A673 (cell line): Measurements from ENCODE around the gene DLG5. TPM values are rescaled to one million over a fixed set of nuclear protein-coding genes. Genes with fewer than 3 reads are reported as not detected.
A peak's percentile ranks its signal among the peaks of the same experiment; 100 is the strongest.

Experiments
- BruUV-seq: library from RNA; stranded (reverse); fragments of 400-500 nt; replicated peaks from 2 replicates; lab custom pipeline; 2021; lab: Mats Ljungman, UMichigan
- CTCF ChIA-PET: fragments of 300-600 bp; sonication (Branson Sonifier 250); formaldehyde crosslinking; loops from one replicate; lab custom pipeline; 2022; ENCODE audit warnings: antibody characterized with exemption; lab: Charles Lee
- POLR2A ChIA-PET: fragments of 300-600 bp; sonication (Branson Sonifier 250); formaldehyde crosslinking; loops from one replicate; lab custom pipeline; 2022; ENCODE audit warnings: antibody characterized with exemption; ENCODE audit not compliant: low non-redundant PET; lab: Charles Lee
- DNase-seq: peaks from one replicate; pipeline ENCODE4 v3.0.0-alpha.2; 2015; ENCODE audit warnings: low spot score
- H3K27ac ChIP-seq: fragments of 200-600 bp; sonication (generic); 2 replicates; pipeline ENCODE4 v1.5.1; 2016; ENCODE audit warnings: mixed run types, low read depth, mild to moderate bottlenecking, mixed read lengths, antibody characterized with exemption, low read length; ENCODE audit not compliant: poor library complexity, severe bottlenecking
- H3K27me3 ChIP-seq: fragments of 200-600 bp; sonication (generic); replicated peaks from 2 replicates; pipeline ENCODE4 v1.6.1; 2017; ENCODE audit warnings: mixed run types, low read depth, mild to moderate bottlenecking, mixed read lengths, antibody characterized with exemption, low read length; ENCODE audit not compliant: insufficient read depth, poor library complexity
- H3K36me3 ChIP-seq: fragments of 200-600 bp; sonication (generic); 2 replicates; pipeline ENCODE4 v1.6.1; 2016; ENCODE audit warnings: mixed run types, mild to moderate bottlenecking, mixed read lengths, antibody characterized with exemption, low read length; ENCODE audit not compliant: insufficient read depth, poor library complexity, severe bottlenecking
- H3K4me1 ChIP-seq: fragments of 200-600 bp; sonication (generic); 2 replicates; pipeline ENCODE4 v1.6.1; 2017; ENCODE audit warnings: mixed run types, mild to moderate bottlenecking, mixed read lengths, antibody characterized with exemption, low read length; ENCODE audit not compliant: insufficient read depth, poor library complexity, severe bottlenecking
- H3K4me3 ChIP-seq: fragments of 200-600 bp; sonication (generic); 2 replicates; pipeline ENCODE4 v1.5.1; 2016; ENCODE audit warnings: low read depth, mixed run types, mild to moderate bottlenecking, mixed read lengths, low read length; ENCODE audit not compliant: poor library complexity, severe bottlenecking
- H3K9me3 ChIP-seq: fragments of 200-600 bp; sonication (generic); 2 replicates; pipeline ENCODE4 v1.6.1; 2016; ENCODE audit warnings: mixed run types, low read depth, mild to moderate bottlenecking, mixed read lengths, antibody characterized with exemption, low read length; ENCODE audit not compliant: poor library complexity, severe bottlenecking
- EZH2 ChIP-seq: fragments of 200-600 bp; sonication (generic); IDR thresholded peaks from 2 replicates; pipeline ENCODE4 v1.6.1; 2017; ENCODE audit warnings: borderline replicate concordance, low read depth, mild to moderate bottlenecking, mixed read lengths, antibody characterized with exemption, low read length; ENCODE audit not compliant: poor library complexity, severe bottlenecking
- intact Hi-C: fragments of 100-400 bp; cut with micrococcal nuclease; formaldehyde crosslinking; loops from one replicate; pipeline ENCODE4 v1.10.0; 2022; ENCODE audit not compliant: unreplicated experiment
- total RNA-seq: library from RNA; stranded (reverse); gene quantifications from 2 replicates; pipeline ENCODE4 v1.2.3, GENCODE V29; 2021
- TF ChIP-seq, protein P1 (sequence below): fragments of 300-800, 200-600 bp; sonication (generic); conservative IDR thresholded peaks from 2 replicates; pipeline ENCODE4 v1.5.1; 2017; ENCODE audit warnings: low read depth, mild to moderate bottlenecking, antibody characterized with exemption, low read length, moderate library complexity, mixed read lengths

Gene DLG5
- total RNA-seq, 1 experiment from 2014 or later: 44.0 TPM

DNA sequence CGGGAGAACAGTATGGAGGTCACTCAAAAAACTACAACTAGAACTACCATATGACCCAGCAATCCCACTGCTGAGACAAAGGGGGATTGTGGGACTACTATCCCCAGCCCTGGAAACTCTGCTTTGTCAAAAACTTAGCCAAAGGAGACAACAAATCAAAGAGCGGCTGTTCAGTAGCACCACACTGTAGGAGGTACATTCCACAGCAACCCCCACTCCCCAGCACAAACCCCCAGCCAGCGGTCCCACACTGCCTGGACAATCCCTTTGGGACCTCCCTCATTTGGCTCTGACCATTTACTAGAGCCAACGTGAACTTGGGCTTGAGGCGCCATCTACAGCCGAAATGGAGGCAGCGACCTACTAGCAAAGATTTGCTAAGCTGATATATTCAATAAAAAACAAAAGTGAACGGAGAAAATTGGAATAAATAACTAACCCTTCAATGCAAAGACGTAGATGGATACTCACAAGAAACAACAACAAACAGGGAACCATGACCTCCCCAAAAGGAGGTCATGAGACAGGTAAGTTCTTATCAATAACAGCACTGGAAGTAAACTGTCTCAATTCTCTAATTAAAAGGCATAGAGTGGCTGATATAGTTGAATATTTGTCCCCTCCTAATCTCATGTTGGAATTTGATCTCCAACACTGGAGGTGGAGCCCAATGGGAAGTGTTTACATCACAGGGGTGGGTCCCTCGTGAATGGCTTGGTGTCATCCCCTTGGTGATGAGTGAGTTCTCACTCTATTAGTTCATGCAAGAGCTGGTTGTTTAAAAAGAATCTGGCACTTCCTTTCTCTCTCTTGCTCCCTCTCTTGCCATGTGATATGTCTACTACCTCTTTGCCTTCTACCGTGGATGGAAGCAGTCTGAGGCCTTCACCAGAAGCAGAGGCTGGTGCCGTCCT, 170.0 kb downstream of the DLG5 start:
- Histone ChIP-seq H3K27ac (no peak overlapping the region), H3K36me3 (no peaks in the 10 kb centered on the region), H3K9me3 (no peaks in the 10 kb centered on the region), H3K4me3 (no peak overlapping the region), H3K4me1 (peaks cover 8% of the 10 kb centered on the region), H3K27me3 (no peaks in the 10 kb centered on the region)
- intact Hi-C loops: loop anchor here (2.0 to 10.0 kb wide), 4 partner anchors 42 to 582 kb away; no protein-coding TSS in a partner anchor
- TF ChIP-seq, protein P1, sequence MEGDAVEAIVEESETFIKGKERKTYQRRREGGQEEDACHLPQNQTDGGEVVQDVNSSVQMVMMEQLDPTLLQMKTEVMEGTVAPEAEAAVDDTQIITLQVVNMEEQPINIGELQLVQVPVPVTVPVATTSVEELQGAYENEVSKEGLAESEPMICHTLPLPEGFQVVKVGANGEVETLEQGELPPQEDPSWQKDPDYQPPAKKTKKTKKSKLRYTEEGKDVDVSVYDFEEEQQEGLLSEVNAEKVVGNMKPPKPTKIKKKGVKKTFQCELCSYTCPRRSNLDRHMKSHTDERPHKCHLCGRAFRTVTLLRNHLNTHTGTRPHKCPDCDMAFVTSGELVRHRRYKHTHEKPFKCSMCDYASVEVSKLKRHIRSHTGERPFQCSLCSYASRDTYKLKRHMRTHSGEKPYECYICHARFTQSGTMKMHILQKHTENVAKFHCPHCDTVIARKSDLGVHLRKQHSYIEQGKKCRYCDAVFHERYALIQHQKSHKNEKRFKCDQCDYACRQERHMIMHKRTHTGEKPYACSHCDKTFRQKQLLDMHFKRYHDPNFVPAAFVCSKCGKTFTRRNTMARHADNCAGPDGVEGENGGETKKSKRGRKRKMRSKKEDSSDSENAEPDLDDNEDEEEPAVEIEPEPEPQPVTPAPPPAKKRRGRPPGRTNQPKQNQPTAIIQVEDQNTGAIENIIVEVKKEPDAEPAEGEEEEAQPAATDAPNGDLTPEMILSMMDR: peak; percentile 90
- no peak for TF ChIP-seq EZH2
- BruUV-seq: no TSS peak
- peak; percentile 79 for DNase-seq
- ChIA-PET POLR2A (interaction anchor here (0.5 kb wide), 1 partner anchor 1486 kb away, joined by 5 read pairs; no protein-coding TSS in a partner anchor), CTCF (interaction anchor here (0.5 to 1.0 kb wide), 5 partner anchors 12 to 89 kb away, joined by 3 to 4 read pairs (median 3); no protein-coding TSS in a partner anchor)

DNA sequence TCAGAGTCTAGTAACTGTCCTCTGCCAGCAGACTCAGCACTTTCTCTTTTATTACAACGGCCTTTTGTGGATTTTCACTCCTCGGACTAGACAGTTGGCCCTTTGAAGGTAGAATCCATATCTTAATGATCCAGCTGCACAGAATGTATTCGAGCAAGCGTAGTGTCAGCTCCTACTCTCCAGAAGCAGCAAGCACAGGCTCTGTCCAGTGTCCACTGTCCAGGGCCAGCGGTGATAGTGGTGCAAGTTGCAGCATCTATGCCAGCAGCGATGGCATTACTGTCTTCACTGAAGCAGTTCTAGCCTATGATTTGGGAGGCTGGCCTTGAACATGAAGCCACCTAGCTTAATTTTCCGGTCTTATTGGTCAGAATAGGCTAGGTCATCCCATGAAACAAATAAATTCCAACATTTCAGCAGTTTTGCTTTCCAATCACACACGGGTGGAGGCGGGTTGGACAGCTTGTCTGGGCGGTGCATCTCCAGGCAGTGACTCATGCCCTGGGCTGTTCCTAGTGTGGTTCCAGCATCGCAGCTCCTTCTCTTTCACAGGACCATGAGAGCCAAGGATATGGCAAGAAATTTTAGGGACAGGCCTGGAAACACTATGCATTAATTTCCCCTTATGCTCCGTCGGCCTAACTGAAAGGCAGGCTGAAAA, 180.4 kb downstream of the DLG5 start:
- Histone ChIP-seq H3K27me3 (no peaks in the 10 kb centered on the region), H3K36me3 (no peaks in the 10 kb centered on the region), H3K27ac (no peak overlapping the region), H3K4me3 (no peak overlapping the region), H3K4me1 (no peaks in the 10 kb centered on the region), H3K9me3 (no peaks in the 10 kb centered on the region)
- CTCF ChIA-PET: no interaction called here
- TF ChIP-seq EZH2: no peak
- TF ChIP-seq, protein P1: no peak
- no peak for DNase-seq
- BruUV-seq: no TSS peak
- intact Hi-C loops: no loop called here
- POLR2A ChIA-PET: no interaction called here

DNA sequence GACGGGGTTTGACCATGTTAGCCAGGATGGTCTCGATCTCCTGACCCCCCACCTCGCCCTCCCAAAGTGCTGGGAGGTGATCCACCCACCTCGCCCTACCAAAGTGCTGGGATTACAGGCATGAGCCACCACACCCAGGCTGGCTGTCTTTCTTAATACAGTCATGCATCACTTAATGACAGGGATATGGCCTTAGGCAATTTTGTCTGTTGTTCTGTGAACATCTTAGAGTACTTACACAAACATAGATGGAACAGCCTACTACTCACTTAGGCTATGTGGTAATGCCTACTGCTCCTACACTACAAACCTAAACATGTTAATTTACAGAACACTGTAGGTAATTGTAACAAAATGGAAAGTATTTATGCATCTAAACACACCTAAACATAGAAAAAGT, 182.3 kb downstream of the DLG5 start:
- POLR2A ChIA-PET: no interaction called here
- BruUV-seq: no TSS peak
- intact Hi-C loops: no loop called here
- CTCF ChIA-PET: no interaction called here
- Histone ChIP-seq H3K27ac (no peak overlapping the region), H3K4me3 (no peak overlapping the region), H3K36me3 (no peaks in the 10 kb centered on the region), H3K27me3 (no peaks in the 10 kb centered on the region), H3K4me1 (no peaks in the 10 kb centered on the region), H3K9me3 (no peaks in the 10 kb centered on the region)
- DNase-seq: no peak
- TF ChIP-seq EZH2: no peak
- TF ChIP-seq, protein P1: no peak
